SU-DHL-6 (cell line): ENCODE data around the gene PRKN.

Experiments
- CTCF ChIP-seq: fragments of 200-600 bp; sonication (generic); IDR thresholded peaks from one replicate; pipeline ENCODE4 v1.5.1; 2017; ENCODE audit warnings: antibody characterized with exemption, mild to moderate bottlenecking, low read length, moderate library complexity; ENCODE audit not compliant: insufficient read depth, poor library complexity, severe bottlenecking
- EZH2phosphoT487 ChIP-seq: fragments of 200-600 bp; sonication (generic), shearing (Covaris generic); conservative IDR thresholded peaks from 2 replicates; pipeline ENCODE4 v1.6.1; 2018; ENCODE audit warnings: mild to moderate bottlenecking, antibody characterized with exemption, low read length, moderate library complexity, mixed read lengths

- TF ChIP-seq CTCF (no peak), EZH2phosphoT487 (no peak)
These were observed 1187.0 kb downstream of the PRKN start for GRCh38 chr6:161540532-161540931.
